ENCODE results near the gene SNPH. TPM values are rescaled to one million over a fixed set of nuclear protein-coding genes. Genes with fewer than 3 reads are reported as not detected.

The SNPH gene
- total and polyA plus RNA-seq, 2 of the 8 experiments (the other 6 are each of a cell fraction or from before 2014, with no cell fraction given), result 0.98 to 4.9 TPM

DNA sequence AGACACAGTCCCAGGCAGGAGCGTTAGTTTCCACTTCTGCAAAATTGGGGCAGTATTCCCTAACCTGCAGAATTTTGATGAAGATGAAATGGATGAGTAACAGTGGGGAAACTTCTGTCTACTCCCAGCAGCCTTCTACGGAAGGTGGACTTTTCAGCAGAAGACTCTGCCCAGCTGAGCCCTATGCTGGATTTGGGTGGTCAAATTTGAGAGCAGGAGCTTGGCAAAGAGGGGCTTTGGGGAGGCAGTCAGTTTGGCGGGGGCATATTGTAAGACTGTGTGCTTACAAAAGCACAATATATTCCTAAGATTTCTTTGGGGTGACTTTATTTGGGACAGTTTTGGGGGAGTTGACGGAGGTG lies 68.3 kb downstream of the SNPH start (continued):
- TF ChIP-seq, protein P1, sequence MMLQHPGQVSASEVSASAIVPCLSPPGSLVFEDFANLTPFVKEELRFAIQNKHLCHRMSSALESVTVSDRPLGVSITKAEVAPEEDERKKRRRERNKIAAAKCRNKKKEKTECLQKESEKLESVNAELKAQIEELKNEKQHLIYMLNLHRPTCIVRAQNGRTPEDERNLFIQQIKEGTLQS (IDR thresholded peaks at IDR 0.05; ENCODE audit: insufficient read depth, low read depth, low read length), result no peak
- no peak for TF ChIP-seq RAD21 (IDR thresholded peaks at IDR 0.05 in 1 of 2, conservative IDR thresholded peaks at IDR 0.05 in 1 of 2; ENCODE audit: low read depth in 2 of 2, low read length in 2 of 2)

All from H1 (cell line).